ENCODE results near the gene APBB1IP.

DNA sequence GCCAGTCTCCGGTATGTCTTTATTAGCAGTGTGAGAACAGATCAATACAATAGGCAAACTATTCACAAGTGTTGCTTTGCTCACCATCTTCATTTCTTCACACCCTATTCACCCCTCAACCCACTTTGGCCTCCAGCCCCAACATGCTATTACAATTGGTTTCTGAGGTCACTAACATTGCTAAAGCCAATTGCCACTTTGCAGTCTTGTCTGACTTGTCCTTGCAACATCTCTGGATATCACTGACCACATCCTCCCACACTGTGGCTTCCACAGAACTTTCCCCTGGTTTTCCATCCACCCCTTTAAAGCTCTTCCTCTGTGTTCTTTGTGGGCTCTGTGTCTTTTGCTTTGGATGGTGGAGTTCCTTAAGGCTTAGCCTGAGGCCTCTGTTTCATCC, 5.2 kb upstream of the APBB1IP start:
- TF ChIP-seq, protein P1, sequence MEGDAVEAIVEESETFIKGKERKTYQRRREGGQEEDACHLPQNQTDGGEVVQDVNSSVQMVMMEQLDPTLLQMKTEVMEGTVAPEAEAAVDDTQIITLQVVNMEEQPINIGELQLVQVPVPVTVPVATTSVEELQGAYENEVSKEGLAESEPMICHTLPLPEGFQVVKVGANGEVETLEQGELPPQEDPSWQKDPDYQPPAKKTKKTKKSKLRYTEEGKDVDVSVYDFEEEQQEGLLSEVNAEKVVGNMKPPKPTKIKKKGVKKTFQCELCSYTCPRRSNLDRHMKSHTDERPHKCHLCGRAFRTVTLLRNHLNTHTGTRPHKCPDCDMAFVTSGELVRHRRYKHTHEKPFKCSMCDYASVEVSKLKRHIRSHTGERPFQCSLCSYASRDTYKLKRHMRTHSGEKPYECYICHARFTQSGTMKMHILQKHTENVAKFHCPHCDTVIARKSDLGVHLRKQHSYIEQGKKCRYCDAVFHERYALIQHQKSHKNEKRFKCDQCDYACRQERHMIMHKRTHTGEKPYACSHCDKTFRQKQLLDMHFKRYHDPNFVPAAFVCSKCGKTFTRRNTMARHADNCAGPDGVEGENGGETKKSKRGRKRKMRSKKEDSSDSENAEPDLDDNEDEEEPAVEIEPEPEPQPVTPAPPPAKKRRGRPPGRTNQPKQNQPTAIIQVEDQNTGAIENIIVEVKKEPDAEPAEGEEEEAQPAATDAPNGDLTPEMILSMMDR (IDR thresholded peaks at IDR 0.05) = no peak
- TF ChIP-seq POLR2A (IDR thresholded peaks at IDR 0.05) = no peak
- TF ChIP-seq EP300 (IDR thresholded peaks at IDR 0.05) = no peak

Data from stomach (tissue), 4 donors.